Measurements from ENCODE around the gene NCK2.

DNA sequence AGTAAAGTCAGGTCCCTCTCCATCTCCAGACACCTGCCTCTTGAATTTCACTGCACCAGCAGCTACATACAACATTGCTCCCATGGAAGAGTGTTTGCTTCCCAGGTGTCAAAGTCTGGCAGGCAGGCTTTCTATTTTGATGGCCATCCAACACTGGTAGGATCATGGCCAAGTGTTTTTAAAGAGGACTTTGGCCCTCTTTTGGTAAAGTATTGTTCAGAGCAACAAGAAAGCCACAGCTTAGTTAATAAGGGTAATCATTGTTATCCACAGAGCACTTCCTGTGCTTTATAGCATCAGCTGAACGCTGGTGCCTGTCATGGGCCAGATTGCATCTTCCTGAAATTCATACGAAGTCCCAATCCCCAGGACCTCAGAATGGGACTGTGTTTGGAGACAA is 133.2 kb downstream of the NCK2 start:
- TF ChIP-seq, protein P1, sequence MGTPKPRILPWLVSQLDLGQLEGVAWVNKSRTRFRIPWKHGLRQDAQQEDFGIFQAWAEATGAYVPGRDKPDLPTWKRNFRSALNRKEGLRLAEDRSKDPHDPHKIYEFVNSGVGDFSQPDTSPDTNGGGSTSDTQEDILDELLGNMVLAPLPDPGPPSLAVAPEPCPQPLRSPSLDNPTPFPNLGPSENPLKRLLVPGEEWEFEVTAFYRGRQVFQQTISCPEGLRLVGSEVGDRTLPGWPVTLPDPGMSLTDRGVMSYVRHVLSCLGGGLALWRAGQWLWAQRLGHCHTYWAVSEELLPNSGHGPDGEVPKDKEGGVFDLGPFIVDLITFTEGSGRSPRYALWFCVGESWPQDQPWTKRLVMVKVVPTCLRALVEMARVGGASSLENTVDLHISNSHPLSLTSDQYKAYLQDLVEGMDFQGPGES (IDR thresholded peaks at IDR 0.05; ENCODE audit: low read depth, low read length): no peak
- TF ChIP-seq, protein P2, sequence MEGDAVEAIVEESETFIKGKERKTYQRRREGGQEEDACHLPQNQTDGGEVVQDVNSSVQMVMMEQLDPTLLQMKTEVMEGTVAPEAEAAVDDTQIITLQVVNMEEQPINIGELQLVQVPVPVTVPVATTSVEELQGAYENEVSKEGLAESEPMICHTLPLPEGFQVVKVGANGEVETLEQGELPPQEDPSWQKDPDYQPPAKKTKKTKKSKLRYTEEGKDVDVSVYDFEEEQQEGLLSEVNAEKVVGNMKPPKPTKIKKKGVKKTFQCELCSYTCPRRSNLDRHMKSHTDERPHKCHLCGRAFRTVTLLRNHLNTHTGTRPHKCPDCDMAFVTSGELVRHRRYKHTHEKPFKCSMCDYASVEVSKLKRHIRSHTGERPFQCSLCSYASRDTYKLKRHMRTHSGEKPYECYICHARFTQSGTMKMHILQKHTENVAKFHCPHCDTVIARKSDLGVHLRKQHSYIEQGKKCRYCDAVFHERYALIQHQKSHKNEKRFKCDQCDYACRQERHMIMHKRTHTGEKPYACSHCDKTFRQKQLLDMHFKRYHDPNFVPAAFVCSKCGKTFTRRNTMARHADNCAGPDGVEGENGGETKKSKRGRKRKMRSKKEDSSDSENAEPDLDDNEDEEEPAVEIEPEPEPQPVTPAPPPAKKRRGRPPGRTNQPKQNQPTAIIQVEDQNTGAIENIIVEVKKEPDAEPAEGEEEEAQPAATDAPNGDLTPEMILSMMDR (IDR thresholded peaks at IDR 0.05): no peak
- no peak for TF ChIP-seq SMC3 (IDR thresholded peaks at IDR 0.05; ENCODE audit: low read depth, low read length)
- TF ChIP-seq RFX5 (IDR thresholded peaks at IDR 0.05; ENCODE audit: low read length): no peak
- TF ChIP-seq, protein P3, sequence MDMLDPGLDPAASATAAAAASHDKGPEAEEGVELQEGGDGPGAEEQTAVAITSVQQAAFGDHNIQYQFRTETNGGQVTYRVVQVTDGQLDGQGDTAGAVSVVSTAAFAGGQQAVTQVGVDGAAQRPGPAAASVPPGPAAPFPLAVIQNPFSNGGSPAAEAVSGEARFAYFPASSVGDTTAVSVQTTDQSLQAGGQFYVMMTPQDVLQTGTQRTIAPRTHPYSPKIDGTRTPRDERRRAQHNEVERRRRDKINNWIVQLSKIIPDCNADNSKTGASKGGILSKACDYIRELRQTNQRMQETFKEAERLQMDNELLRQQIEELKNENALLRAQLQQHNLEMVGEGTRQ (IDR thresholded peaks at IDR 0.05; ENCODE audit: borderline replicate concordance, low read depth, low read length): no peak
- no peak for TF ChIP-seq RAD21 (IDR thresholded peaks at IDR 0.05; ENCODE audit: low read length)
- no peak for TF ChIP-seq SIN3A (IDR thresholded peaks at IDR 0.05; ENCODE audit: borderline replicate concordance, low read depth, low read length)
- no peak for TF ChIP-seq GABPA (IDR thresholded peaks at IDR 0.05; ENCODE audit: low read depth)
- TF ChIP-seq YY1 (IDR thresholded peaks at IDR 0.05; ENCODE audit: low read depth): no peak

All from SK-N-SH (cell line).